ENCODE results near the gene DYNLT2. TPM values are rescaled to one million over a fixed set of nuclear protein-coding genes. Genes with fewer than 3 reads are reported as not detected.

Gene DYNLT2
- polyA plus RNA-seq, 1 of the 3 experiments (the other 2 are of a cell fraction): 0.81 TPM

GRCh38 chr6:169763881-169764280 is 12.5 kb upstream of the DYNLT2 start:
- Histone ChIP-seq H3K27me3 (ENCODE audit: insufficient read depth) (no peaks in the 10 kb centered on the region), H3F3A (replicated peaks; ENCODE audit: insufficient read depth) (no peaks in the 10 kb centered on the region), H3K4me1 (ENCODE audit: control insufficient read depth in 1 of 2, insufficient read depth in 2 of 2, low read depth in 1 of 2, low read length in 1 of 2) (no peaks in the 10 kb centered on the region), H3K4me2 (no peak overlapping the region), H3K79me2 (ENCODE audit: insufficient read depth) (no peaks in the 10 kb centered on the region), H3K27ac (ENCODE audit: low read depth in 2 of 2, low read length in 1 of 2) (no peak overlapping the region), H3K9me3 (no peaks in the 10 kb centered on the region), H2AFZ (ENCODE audit: low read depth) (no peak overlapping the region), H3K9me2 (no peaks in the 10 kb centered on the region), H3K36me3 (replicated peaks in 1 of 2; ENCODE audit: control insufficient read depth in 1 of 2, insufficient read depth in 2 of 2, low read length in 1 of 2) (peaks cover 41 to 50% of the 10 kb centered on the region in 2 experiments), H4K20me1 (ENCODE audit: insufficient read depth) (no peaks in the 10 kb centered on the region), H3K4me3 (ENCODE audit: low read depth in 2 of 2, low read length in 1 of 2) (no peak overlapping the region), H3K9ac (no peak overlapping the region)
- CTCF ChIA-PET: no interaction called here
- 95% methylated on average over 10 of the region's 10 CpGs for WGBS (ENCODE audit: low lambda C conversion rate)
- POLR2A ChIA-PET: interaction anchor here (0.6 kb wide), 1 partner anchor 617 kb away, joined by 3 read pairs; no protein-coding TSS in a partner anchor
- TF ChIP-seq TAF1 (IDR thresholded peaks at IDR 0.05; ENCODE audit: borderline replicate concordance, low read depth, low read length) (no peak), CTCF (IDR thresholded peaks at IDR 0.05) (no peak), JUND (IDR thresholded peaks at IDR 0.05) (no peak), RCOR1 (IDR thresholded peaks at IDR 0.05; ENCODE audit: low read length) (no peak), RFX5 (IDR thresholded peaks at IDR 0.05; ENCODE audit: low read length) (no peak), RAD21 (IDR thresholded peaks at IDR 0.05; ENCODE audit: low read length) (no peak), REST (IDR thresholded peaks at IDR 0.05; ENCODE audit: low read depth, low read length) (no peak), GABPA (IDR thresholded peaks at IDR 0.05; ENCODE audit: low read depth) (no peak), FOXM1 (IDR thresholded peaks at IDR 0.05; ENCODE audit: low read depth) (no peak), TCF12 (IDR thresholded peaks at IDR 0.05) (no peak), POLR2AphosphoS5 (IDR thresholded peaks at IDR 0.05; ENCODE audit: low read depth, low read length) (no peak)
- no peak for DNase-seq

GRCh38 chr6:169763308-169763707 is 11.9 kb upstream of the DYNLT2 start:
- Histone ChIP-seq H3F3A (replicated peaks; ENCODE audit: insufficient read depth) (no peaks in the 10 kb centered on the region), H4K20me1 (ENCODE audit: insufficient read depth) (no peaks in the 10 kb centered on the region), H3K9ac (no peak overlapping the region), H3K4me1 (ENCODE audit: control insufficient read depth in 1 of 2, insufficient read depth in 2 of 2, low read depth in 1 of 2, low read length in 1 of 2) (no peaks in the 10 kb centered on the region), H2AFZ (ENCODE audit: low read depth) (no peak overlapping the region), H3K27ac (ENCODE audit: low read depth in 2 of 2, low read length in 1 of 2) (no peak overlapping the region), H3K9me2 (no peaks in the 10 kb centered on the region), H3K9me3 (no peaks in the 10 kb centered on the region), H3K36me3 (replicated peaks in 1 of 2; ENCODE audit: control insufficient read depth in 1 of 2, insufficient read depth in 2 of 2, low read length in 1 of 2) (peaks cover 37 to 54% of the 10 kb centered on the region in 2 experiments), H3K27me3 (ENCODE audit: insufficient read depth) (no peaks in the 10 kb centered on the region), H3K79me2 (ENCODE audit: insufficient read depth) (no peaks in the 10 kb centered on the region), H3K4me3 (ENCODE audit: low read depth in 2 of 2, low read length in 1 of 2) (no peak overlapping the region), H3K4me2 (no peak overlapping the region)
- POLR2A ChIA-PET: interaction anchor here (0.6 kb wide), 1 partner anchor 617 kb away, joined by 3 read pairs; no protein-coding TSS in a partner anchor
- 93% methylated on average over 8 of the region's 10 CpGs for WGBS (ENCODE audit: low lambda C conversion rate)
- CTCF ChIA-PET: no interaction called here
- DNase-seq: no peak
- TF ChIP-seq FOSL2 (IDR thresholded peaks at IDR 0.05; ENCODE audit: borderline replicate concordance, low read depth): no peak
- no peak for TF ChIP-seq TAF1 (IDR thresholded peaks at IDR 0.05; ENCODE audit: borderline replicate concordance, low read depth, low read length)
- TF ChIP-seq RXRA (IDR thresholded peaks at IDR 0.05; ENCODE audit: borderline replicate concordance, low read depth): no peak
- no peak for TF ChIP-seq PBX3 (IDR thresholded peaks at IDR 0.05)
- TF ChIP-seq JUND (IDR thresholded peaks at IDR 0.05): no peak
- TF ChIP-seq IRF3 (IDR thresholded peaks at IDR 0.05; ENCODE audit: low read depth, low read length): no peak
- no peak for TF ChIP-seq RAD21 (IDR thresholded peaks at IDR 0.05; ENCODE audit: low read length)
- no peak for TF ChIP-seq CTCF (IDR thresholded peaks at IDR 0.05)
- TF ChIP-seq ELF1 (IDR thresholded peaks at IDR 0.05): no peak
- no peak for TF ChIP-seq NFIC (IDR thresholded peaks at IDR 0.05; ENCODE audit: borderline replicate concordance)
- no peak for TF ChIP-seq RFX5 (IDR thresholded peaks at IDR 0.05; ENCODE audit: low read length)
